GM12878 (cell line): ENCODE data around the gene TSPYL4. TPM values are rescaled to one million over a fixed set of nuclear protein-coding genes. Genes with fewer than 3 reads are reported as not detected.

Source experiments
- ATAC-seq: fragments of 200-7000 bp; cut with Tn5 transposase; 3 replicates; pipeline ENCODE4 v1.9.1; 2020; ENCODE audit warnings: mild to moderate bottlenecking, moderate library complexity
- BruUV-seq: library from RNA; stranded (reverse); fragments of 400-500 nt; replicated peaks from 2 replicates; lab custom pipeline; 2021; lab: Mats Ljungman, UMichigan
- CTCF ChIA-PET: fragments of 300-600 bp; sonication (Branson Sonifier 250); formaldehyde crosslinking; extraction: SDS; loops from one replicate; lab custom pipeline; 2021; ENCODE audit warnings: inconsistent platforms; lab: Yijun Ruan, JAX
- POLR2A ChIA-PET: fragments of 350-600 bp; formaldehyde crosslinking; extraction: SDS; loops from one replicate; lab custom pipeline; 2021; ENCODE audit warnings: inconsistent platforms; lab: Charles Lee
- RAD21 ChIA-PET: fragments of 300-600 bp; sonication (Branson Sonifier 250); formaldehyde crosslinking; loops from one replicate; lab custom pipeline; 2023; ENCODE audit warnings: antibody characterized with exemption; ENCODE audit not compliant: unreplicated experiment; lab: Charles Lee
- SMC1A ChIA-PET: fragments of 300-600 bp; sonication (Branson Sonifier 250); formaldehyde crosslinking; loops from one replicate; lab custom pipeline; 2023; ENCODE audit not compliant: unreplicated experiment, uncharacterized antibody; lab: Charles Lee
- DNase-seq: peaks from one replicate; pipeline ENCODE4 v3.0.0-alpha.2; 2011; ENCODE audit warnings: low read depth, low spot score
- FAIRE-seq: peaks from 3 replicates; lab custom pipeline; 2011; peaks lifted over from hg19 to GRCh38; lab: Jason Lieb, UNC
- H2AFZ ChIP-seq: 2 replicates; pipeline ENCODE4 v1.6.0; 2011; ENCODE audit warnings: low read depth, low read length, control low read depth; ENCODE audit not compliant: control insufficient read depth
- H3K27ac ChIP-seq: 2 replicates; pipeline ENCODE4 v1.5.1; 2011; ENCODE audit warnings: control low read depth; ENCODE audit not compliant: control insufficient read depth, insufficient read depth
- H3K27me3 ChIP-seq, 2 experiments: replicated peaks in 1 of 2; 2 replicates each; pipeline versions ENCODE4 v1.6.0 to v1.6.1; 2011; ENCODE audit warnings: low read length in 1 of 2; ENCODE audit not compliant: control insufficient read depth in 2 of 2, insufficient read depth in 2 of 2
- H3K36me3 ChIP-seq, 2 experiments: 2 replicates each; pipeline ENCODE4 v1.5.1; 2011; ENCODE audit warnings: low read length in 1 of 2; ENCODE audit not compliant: control insufficient read depth in 2 of 2, insufficient read depth in 2 of 2
- H3K4me1 ChIP-seq: 2 replicates; pipeline ENCODE4 v1.6.1; 2011; ENCODE audit warnings: mild to moderate bottlenecking, low read length, moderate library complexity, mixed read lengths; ENCODE audit not compliant: control insufficient read depth, insufficient read depth
- H3K4me2 ChIP-seq: 2 replicates; pipeline ENCODE4 v1.6.0; 2011; ENCODE audit warnings: control low read depth; ENCODE audit not compliant: control insufficient read depth, insufficient read depth
- H3K4me3 ChIP-seq: fragments of 200-600 bp; sonication (generic); 2 replicates; pipeline ENCODE4 v1.5.1; 2016
- H3K79me2 ChIP-seq: 2 replicates; pipeline ENCODE4 v1.6.0; 2011; ENCODE audit warnings: low read length; ENCODE audit not compliant: control insufficient read depth, insufficient read depth
- H3K9ac ChIP-seq: 2 replicates; pipeline ENCODE4 v1.8.0; 2011; ENCODE audit warnings: low read length, control low read depth, mixed read lengths; ENCODE audit not compliant: control insufficient read depth, insufficient read depth
- H3K9me3 ChIP-seq: replicated peaks from 3 replicates; pipeline ENCODE4 v1.5.1; 2011; ENCODE audit warnings: mild to moderate bottlenecking, low read length; ENCODE audit not compliant: control insufficient read depth, insufficient read depth
- H4K20me1 ChIP-seq: 2 replicates; pipeline ENCODE4 v1.6.0; 2011; ENCODE audit not compliant: control insufficient read depth, insufficient read depth
- BCLAF1 ChIP-seq: fragments of 450-650 bp; IDR thresholded peaks from 2 replicates; pipeline ENCODE4 v1.6.1; 2017; ENCODE audit warnings: antibody characterized with exemption, mild to moderate bottlenecking, moderate library complexity
- CREB1 ChIP-seq: IDR thresholded peaks from 2 replicates; pipeline ENCODE4 v1.6.1; 2012; ENCODE audit warnings: low read depth, mild to moderate bottlenecking, inconsistent platforms
- MTA3 ChIP-seq: IDR thresholded peaks from 2 replicates; pipeline ENCODE4 v1.6.1; 2012; ENCODE audit warnings: low read length, inconsistent platforms, borderline replicate concordance
- NFYB ChIP-seq: IDR thresholded peaks from 2 replicates; pipeline ENCODE4 v1.6.1; 2011; ENCODE audit warnings: low read depth, mild to moderate bottlenecking, low read length, improper control_type of control experiment, moderate library complexity; ENCODE audit not compliant: insufficient read depth
- NR2C1 ChIP-seq: fragments of 450-650 bp; IDR thresholded peaks from 2 replicates; pipeline ENCODE4 v1.6.1; 2017; ENCODE audit warnings: antibody characterized with exemption, mild to moderate bottlenecking, moderate library complexity
- NR2C2 ChIP-seq: IDR thresholded peaks from 2 replicates; pipeline ENCODE4 v1.6.1; 2011; ENCODE audit warnings: borderline replicate concordance, low read depth; ENCODE audit not compliant: control insufficient read depth, insufficient read length
- PAX5 ChIP-seq: IDR thresholded peaks from 2 replicates; pipeline ENCODE4 v1.6.1; 2011; ENCODE audit warnings: low read depth, low read length, borderline replicate concordance
- SIN3A ChIP-seq: IDR thresholded peaks from 2 replicates; pipeline ENCODE4 v1.6.1; 2012; ENCODE audit warnings: low read depth, low read length, improper control_type of control experiment
- SPI1 ChIP-seq: IDR thresholded peaks from 2 replicates; pipeline ENCODE4 v1.6.1; 2011; ENCODE audit warnings: low read depth, mild to moderate bottlenecking, low read length, moderate library complexity, borderline replicate concordance; ENCODE audit not compliant: insufficient read depth
- ZSCAN29 ChIP-seq: fragments of 450-650 bp; IDR thresholded peaks from 2 replicates; pipeline ENCODE4 v1.6.1; 2017; ENCODE audit warnings: mild to moderate bottlenecking, moderate library complexity
- WGBS: methylation state at CpG from one replicate; pipeline ENCODE4 v1.1.6; 2016; ENCODE audit warnings: low lambda C conversion rate; ENCODE audit not compliant: insufficient replicate concordance, insufficient coverage; ENCODE audit errors: missing lambda C conversion rate; 5-methylcytosine and 5-hydroxymethylcytosine counted together
- in situ Hi-C: fragments of 300-500 bp; cut with MboI; formaldehyde crosslinking; loops from 9 replicates; pipeline ENCODE4 v1.14.3; 2018; ENCODE audit warnings: mixed read lengths
- intact Hi-C: fragments of 100-400 bp; cut with micrococcal nuclease; formaldehyde crosslinking; loops from one replicate; pipeline ENCODE4 v1.14.2; 2022; ENCODE audit not compliant: unreplicated experiment
- polyA plus RNA-seq, 11 experiments: library from polyadenylated mRNA; depleted of rRNA in 4 of 11; unstranded in 6 of 11; stranded (reverse) in 5 of 11; fragments of >200 nt; fragmentation: Nextera tagmentation in 4 of 11; fragmentation: Illumina TruSeq in 1 of 11; extraction: Ambion mirVana in 4 of 11; extraction: Trizol in 1 of 11; gene quantifications; 1 replicate in 1 of 11; 2 replicates in 10 of 11; pipeline versions ENCODE4 v1.2.1 to v1.2.3, GENCODE V29; 2011 to 2016; ENCODE audit warnings: inconsistent platforms in 2 of 11, missing spikeins in 2 of 11, low read depth in 1 of 11
- total RNA-seq, 4 experiments: library from RNA; depleted of rRNA in 3 of 4; stranded (reverse); fragments of >200 nt in 3 of 4; fragmentation: Illumina TruSeq in 1 of 4; extraction: Trizol in 1 of 4; gene quantifications; 2 replicates each; pipeline versions ENCODE4 v1.2.1 to v1.2.3, GENCODE V29; 2013 to 2021
- TF ChIP-seq, protein P1 (sequence below): IDR thresholded peaks from 2 replicates; pipeline ENCODE4 v1.6.1; 2011; ENCODE audit warnings: mild to moderate bottlenecking, low read depth, low read length, moderate library complexity; ENCODE audit not compliant: insufficient replicate concordance

The TSPYL4 gene
- total and polyA plus RNA-seq, 10 of the 15 experiments (the other 5 are each of a cell fraction or from before 2014, with no cell fraction given) = 1.5 to 27.6 (median 20.0) TPM

DNA sequence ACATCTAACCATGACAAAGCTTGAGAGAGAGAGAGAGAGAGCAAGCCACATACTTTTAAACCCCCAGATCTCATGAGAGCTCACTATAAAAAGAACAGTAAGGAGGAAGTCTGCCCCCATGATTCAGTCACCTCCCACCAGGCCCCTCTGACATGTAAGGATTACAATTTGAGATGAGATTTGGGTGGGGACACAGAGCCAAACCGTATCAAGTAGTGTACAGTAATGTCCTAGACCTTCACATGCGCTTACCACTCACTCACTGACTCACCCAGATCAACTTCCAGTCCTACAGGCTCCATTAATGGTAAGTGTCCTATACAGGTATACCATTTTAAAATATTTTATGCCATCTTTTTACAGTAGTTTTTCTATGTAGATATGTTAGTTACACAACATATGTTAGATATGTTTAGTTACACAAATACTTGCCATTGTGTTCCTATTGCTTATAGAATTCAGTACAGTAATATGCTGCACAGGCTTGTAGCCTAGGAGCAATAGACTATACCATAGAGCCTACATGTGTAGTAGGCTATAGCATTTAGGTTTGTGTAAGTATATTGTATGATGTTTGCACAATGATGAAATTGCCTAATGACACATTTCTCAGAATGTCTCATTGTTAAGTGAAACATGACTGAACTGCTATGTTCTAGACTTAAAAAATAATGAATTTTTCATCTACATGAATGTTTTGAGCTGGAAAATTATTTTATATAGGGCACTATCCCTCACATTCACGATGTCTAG lies 14.1 kb upstream of the TSPYL4 start:
- RAD21 ChIA-PET = interaction anchor here (0.7 to 3.9 kb wide), 27 partner anchors 9 to 305 kb away, joined by 3 to 28 read pairs (median 5); partner anchors contain the start of genes TSPYL1 and TSPYL4
- Histone ChIP-seq H3K27me3 (no peaks in the 10 kb centered on the region), H4K20me1 (no peaks in the 10 kb centered on the region), H3K4me3 (no peak overlapping the region), H3K9me3 (peaks cover 2% of the 10 kb centered on the region; the same call in 2 of the 3 replicates), H3K4me2 (no peak overlapping the region), H2AFZ (no peak overlapping the region; the same call in 1 of the 2 replicates), H3K9ac (no peak overlapping the region), H3K27ac (no peak overlapping the region), H3K79me2 (no peaks in the 10 kb centered on the region), H3K4me1 (no peaks in the 10 kb centered on the region), H3K36me3 (peaks cover 1 to 2% of the 10 kb centered on the region in 2 experiments; a peak in 3 of 4 replicates)
- CTCF ChIA-PET = interaction anchor here (0.5 to 5.5 kb wide), 55 partner anchors 9 to 380 kb away, joined by 3 to 76 read pairs (median 5); partner anchors contain the start of genes CALHM4, DSE, RWDD1 and TSPYL1
- SMC1A ChIA-PET = interaction anchor here (0.6 to 3.9 kb wide), 32 partner anchors 9 to 383 kb away, joined by 3 to 42 read pairs (median 4); partner anchors contain the start of gene TSPYL1
- ATAC-seq (peak; percentile 14), FAIRE-seq (no peak), DNase-seq (no peak)
- intact Hi-C loops (loop anchor here (1.0 kb wide), 2 partner anchors 264 to 293 kb away; no protein-coding TSS in a partner anchor), in situ Hi-C loops (no loop called here)
- BruUV-seq = no TSS peak
- no peak for TF ChIP-seq NR2C2
- no peak for TF ChIP-seq SIN3A
- TF ChIP-seq, protein P1, sequence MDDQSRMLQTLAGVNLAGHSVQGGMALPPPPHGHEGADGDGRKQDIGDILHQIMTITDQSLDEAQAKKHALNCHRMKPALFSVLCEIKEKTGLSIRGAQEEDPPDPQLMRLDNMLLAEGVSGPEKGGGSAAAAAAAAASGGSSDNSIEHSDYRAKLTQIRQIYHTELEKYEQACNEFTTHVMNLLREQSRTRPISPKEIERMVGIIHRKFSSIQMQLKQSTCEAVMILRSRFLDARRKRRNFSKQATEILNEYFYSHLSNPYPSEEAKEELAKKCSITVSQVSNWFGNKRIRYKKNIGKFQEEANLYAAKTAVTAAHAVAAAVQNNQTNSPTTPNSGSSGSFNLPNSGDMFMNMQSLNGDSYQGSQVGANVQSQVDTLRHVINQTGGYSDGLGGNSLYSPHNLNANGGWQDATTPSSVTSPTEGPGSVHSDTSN = no peak
- TF ChIP-seq ZSCAN29 = no peak
- TF ChIP-seq PAX5 = no peak
- no peak for TF ChIP-seq NFYB
- no peak for TF ChIP-seq MTA3
- TF ChIP-seq SPI1 = no peak
- no peak for TF ChIP-seq NR2C1
- TF ChIP-seq BCLAF1 = no peak
- TF ChIP-seq CREB1 = no peak
- POLR2A ChIA-PET = interaction anchor here (0.7 to 2.9 kb wide), 4 partner anchors 12 to 294 kb away, joined by 3 to 12 read pairs (median 4); partner anchors contain the start of genes TSPYL1 and TSPYL4
- 44% methylated on average over 3 of the region's 3 CpGs for WGBS
